Activated CD8-positive, alpha-beta memory T cell treated with anti-CD3 and anti-CD28 coated beads for 36 hours (primary cell): Measurements from ENCODE around the gene MYT1. TPM values are rescaled to one million over a fixed set of nuclear protein-coding genes. Genes with fewer than 3 reads are reported as not detected.
"Not testable (repeated sequence)": the region's sequence is repeated elsewhere in the genome, so short reads cannot be mapped to it uniquely, and the experiment has no call there.

Experiments used
- CTCF ChIA-PET: fragments of 350-600 bp; sonication (Branson Sonifier 250); formaldehyde crosslinking; loops from one replicate; lab custom pipeline; 2021; ENCODE audit warnings: antibody characterized with exemption; lab: Charles Lee
- POLR2A ChIA-PET: fragments of 350-600 bp; sonication (Branson Sonifier 250); formaldehyde crosslinking; loops from one replicate; lab custom pipeline; 2021; ENCODE audit warnings: antibody characterized with exemption; lab: Charles Lee
- total RNA-seq, 2 experiments: library from RNA; stranded (reverse); gene quantifications; one replicate each; pipeline ENCODE4 v1.2.3, GENCODE V29; 2021

The MYT1 gene
- total RNA-seq, 2 experiments from 2014 or later, result not detected

- POLR2A ChIA-PET, result no interaction called here
- CTCF ChIA-PET, result interaction anchor here (1.2 kb wide), 1 partner anchor 33 kb away, joined by 3 read pairs; the partner anchor contains the start of gene PCMTD2
These were observed 58.7 kb downstream of the MYT1 start for GRCh38 chr20:64222851-64223525.

- POLR2A ChIA-PET, result no interaction called here
- CTCF ChIA-PET, result interaction anchor here (0.5 kb wide), 1 partner anchor 1018 kb away, joined by 3 read pairs; no protein-coding TSS in a partner anchor
These were observed 59.3 kb downstream of the MYT1 start for GRCh38 chr20:64223526-64224067.

- POLR2A ChIA-PET, result no interaction called here
- CTCF ChIA-PET, result interaction anchor here (1.1 kb wide), 1 partner anchor 167 kb away, joined by 3 read pairs; no protein-coding TSS in a partner anchor
These were observed 60.3 kb downstream of the MYT1 start for GRCh38 chr20:64224351-64225170.

- ChIA-PET CTCF (interaction anchor here (1.1 kb wide), 1 partner anchor 168 kb away, joined by 3 read pairs; no protein-coding TSS in a partner anchor), POLR2A (no interaction called here)
These were observed 60.9 kb downstream of the MYT1 start for GRCh38 chr20:64225171-64225595.

GRCh38 chr20:64225828-64226598 lies 61.8 kb downstream of the MYT1 start:
- CTCF ChIA-PET, result no interaction called here
- POLR2A ChIA-PET, result no interaction called here

GRCh38 chr20:64226686-64227580 lies 62.7 kb downstream of the MYT1 start:
- CTCF ChIA-PET, result no interaction called here
- POLR2A ChIA-PET, result no interaction called here

GRCh38 chr20:64228086-64228653 lies 63.9 kb downstream of the MYT1 start:
- CTCF ChIA-PET, result no interaction called here
- POLR2A ChIA-PET, result no interaction called here

- CTCF ChIA-PET, result no interaction called here
- POLR2A ChIA-PET, result no interaction called here
These were observed 64.7 kb downstream of the MYT1 start for GRCh38 chr20:64228751-64229506.

GRCh38 chr20:64229507-64230061 lies 65.3 kb downstream of the MYT1 start:
- ChIA-PET CTCF (no interaction called here), POLR2A (no interaction called here)

GRCh38 chr20:64230461-64231145 lies 66.4 kb downstream of the MYT1 start:
- POLR2A ChIA-PET, result no interaction called here
- CTCF ChIA-PET, result no interaction called here

GRCh38 chr20:64231621-64232550 lies 67.6 kb downstream of the MYT1 start:
- ChIA-PET CTCF (no interaction called here), POLR2A (no interaction called here)

- POLR2A ChIA-PET, result no interaction called here
These were observed 68.5 kb downstream of the MYT1 start for GRCh38 chr20:64232794-64233193.

GRCh38 chr20:64233725-64234124 lies 69.5 kb downstream of the MYT1 start:
- CTCF ChIA-PET, result interaction anchor here (0.5 kb wide), 1 partner anchor 304 kb away, joined by 4 read pairs; no protein-coding TSS in a partner anchor
- POLR2A ChIA-PET, result no interaction called here

More at GRCh38 chr20:64232794-64233193, 68.5 kb downstream of the MYT1 start:
- CTCF ChIA-PET, result no interaction called here

- ChIA-PET CTCF (interaction anchor here (0.5 kb wide), 1 partner anchor 305 kb away, joined by 4 read pairs; no protein-coding TSS in a partner anchor), POLR2A (no interaction called here)
These were observed 70.1 kb downstream of the MYT1 start for GRCh38 chr20:64234291-64234791.

- CTCF ChIA-PET, POLR2A ChIA-PET: not testable (repeated sequence)
These were observed 70.8 kb downstream of the MYT1 start for GRCh38 chr20:64234921-64235565.
